HepG2 (cell line): ENCODE data around the gene MPV17L. TPM values are rescaled to one million over a fixed set of nuclear protein-coding genes. Genes with fewer than 3 reads are reported as not detected.

Source experiments
- FOXO1 ChIP-seq: sonication (generic); formaldehyde crosslinking; IDR thresholded peaks from 2 replicates; pipeline ENCODE4 v1.4.0; 2020; ENCODE audit warnings: missing genetic modification reagents
- FOXP1 ChIP-seq, 2 experiments: fragments of 450-650 bp in 1 of 2; IDR thresholded peaks; 2 replicates each; pipeline ENCODE4 v1.6.1; 2017 to 2018; ENCODE audit warnings: antibody characterized with exemption in 1 of 2
- MIER2 ChIP-seq: IDR thresholded peaks from 2 replicates; pipeline ENCODE4 v1.6.1; 2016; ENCODE audit warnings: missing biosample characterization, missing genetic modification reagents
- PHF5A ChIP-seq: IDR thresholded peaks from one replicate; pipeline ENCODE4 v1.6.1; 2018; ENCODE audit warnings: low read depth, missing genetic modification reagents; ENCODE audit not compliant: unreplicated experiment
- POGK ChIP-seq: sonication (generic); formaldehyde crosslinking; conservative IDR thresholded peaks from 2 replicates; pipeline ENCODE4 v1.8.0; 2022; ENCODE audit warnings: mild to moderate bottlenecking, moderate library complexity, missing genetic modification reagents
- POLR2A ChIP-seq, 2 experiments: IDR thresholded peaks; 2 replicates each; pipeline ENCODE4 v1.6.1; 2011; ENCODE audit warnings: low read depth in 2 of 2, low read length in 2 of 2, mild to moderate bottlenecking in 1 of 2, moderate library complexity in 1 of 2; ENCODE audit not compliant: insufficient read depth in 1 of 2
- ZBTB20 ChIP-seq: sonication (generic); formaldehyde crosslinking; IDR thresholded peaks from 2 replicates; pipeline ENCODE4 v1.8.1; 2023; ENCODE audit warnings: missing genetic modification reagents, low read depth, mild to moderate bottlenecking, borderline replicate concordance
- ZFX ChIP-seq: sonication (generic); formaldehyde crosslinking; IDR thresholded peaks from 2 replicates; pipeline ENCODE4 v1.4.0; 2020; ENCODE audit warnings: mild to moderate bottlenecking, low read depth, missing genetic modification reagents, moderate library complexity
- ZNF30 ChIP-seq: sonication (generic); formaldehyde crosslinking; IDR thresholded peaks from 2 replicates; pipeline ENCODE4 v1.5.0; 2020; ENCODE audit warnings: mild to moderate bottlenecking, missing genetic modification reagents
- ZNF512 ChIP-seq: sonication (generic); formaldehyde crosslinking; IDR thresholded peaks from 2 replicates; pipeline ENCODE4 v1.4.0; 2020; ENCODE audit warnings: mild to moderate bottlenecking, missing genetic modification reagents
- ZNF543 ChIP-seq: sonication (generic); formaldehyde crosslinking; IDR thresholded peaks from 2 replicates; pipeline ENCODE4 v1.4.0; 2020; ENCODE audit warnings: mild to moderate bottlenecking, missing genetic modification reagents
- ZNF614 ChIP-seq: IDR thresholded peaks from 2 replicates; pipeline ENCODE4 v1.6.1; 2018; ENCODE audit warnings: missing biosample characterization, missing genetic modification reagents, inconsistent platforms, borderline replicate concordance
- ZNF720 ChIP-seq: sonication (generic); formaldehyde crosslinking; IDR thresholded peaks from 2 replicates; pipeline ENCODE4 v1.4.0; 2020; ENCODE audit warnings: missing genetic modification reagents
- polyA plus RNA-seq, 8 experiments: library from polyadenylated mRNA; depleted of rRNA in 3 of 8; stranded (reverse) in 7 of 8; unstranded in 1 of 8; fragments of >200 nt; fragmentation: Illumina TruSeq in 4 of 8; extraction: Trizol in 4 of 8; gene quantifications; 2 replicates each; pipeline versions ENCODE4 v1.2.1 to v1.2.3, GENCODE V29; 2011 to 2016; ENCODE audit warnings: low read depth in 4 of 8, missing spikeins in 1 of 8, mixed read lengths in 1 of 8; ENCODE audit not compliant: insufficient read depth in 1 of 8
- total RNA-seq, 5 experiments: library from RNA; depleted of rRNA; stranded (reverse); fragments of >200 nt; fragmentation: Illumina TruSeq; extraction: Trizol; gene quantifications; 2 replicates each; pipeline ENCODE4 v1.2.3, GENCODE V29; 2016; ENCODE audit warnings: low read depth in 1 of 5
- TF ChIP-seq, protein P1 (sequence below), 2 experiments: sonication (generic) in 1 of 2; formaldehyde crosslinking in 1 of 2; IDR thresholded peaks; 2 replicates each; pipeline versions ENCODE4 v1.6.1 to v1.9.0; 2014 to 2022; ENCODE audit warnings: antibody characterized with exemption in 1 of 2, borderline replicate concordance in 1 of 2, inconsistent platforms in 1 of 2, low read depth in 1 of 2, missing genetic modification reagents in 1 of 2
- TF ChIP-seq, protein P2 (sequence below): sonication (generic); formaldehyde crosslinking; IDR thresholded peaks from 2 replicates; pipeline ENCODE4 v1.8.0; 2022; ENCODE audit warnings: mild to moderate bottlenecking, missing genetic modification reagents; ENCODE audit not compliant: insufficient replicate concordance

Gene MPV17L
- total and polyA plus RNA-seq, 2 of the 13 experiments (the other 11 are each of a cell fraction or from before 2014, with no cell fraction given): 34.7 to 63.8 TPM

GRCh38 chr16:15398618-15399316 is 3.2 kb downstream of the MPV17L start (continued):
- TF ChIP-seq ZNF720 (CRISPR knock-in tag) (no peak), ZNF512 (CRISPR knock-in tag) (peak; percentile 82), POLR2A (IDR thresholded peaks at IDR 0.05; ENCODE audit: insufficient read depth in 1 of 2, low read depth in 2 of 2, low read length in 2 of 2) (peak in 1 of 2 experiments; percentile 44; a peak in 3 of 4 replicates), POGK (peak; percentile 48; the same call in 1 of the 2 replicates), MIER2 (CRISPR knock-in tag) (peak; percentile 43; the same call in 1 of the 2 replicates), ZNF543 (CRISPR knock-in tag) (peak; percentile 73; the same call in 1 of the 2 replicates), ZFX (CRISPR knock-in tag) (peak; percentile 37; the same call in 1 of the 2 replicates), FOXP1 (IDR thresholded peaks at IDR 0.05) (no peak), FOXP1 (CRISPR knock-in tag; IDR thresholded peaks at IDR 0.05) (peak; percentile 63; the same call in 1 of the 2 replicates), ZNF614 (peak; percentile 93), ZNF30 (CRISPR knock-in tag) (0 out of 2 replicates have a peak, but pooled peaks have one; percentile 38), PHF5A (CRISPR knock-in tag) (peak; percentile 93), ZBTB20 (CRISPR knock-in tag) (peak; percentile 83; the same call in 1 of the 2 replicates), FOXO1 (peak; percentile 67; the same call in 1 of the 2 replicates)
- TF ChIP-seq, protein P1, sequence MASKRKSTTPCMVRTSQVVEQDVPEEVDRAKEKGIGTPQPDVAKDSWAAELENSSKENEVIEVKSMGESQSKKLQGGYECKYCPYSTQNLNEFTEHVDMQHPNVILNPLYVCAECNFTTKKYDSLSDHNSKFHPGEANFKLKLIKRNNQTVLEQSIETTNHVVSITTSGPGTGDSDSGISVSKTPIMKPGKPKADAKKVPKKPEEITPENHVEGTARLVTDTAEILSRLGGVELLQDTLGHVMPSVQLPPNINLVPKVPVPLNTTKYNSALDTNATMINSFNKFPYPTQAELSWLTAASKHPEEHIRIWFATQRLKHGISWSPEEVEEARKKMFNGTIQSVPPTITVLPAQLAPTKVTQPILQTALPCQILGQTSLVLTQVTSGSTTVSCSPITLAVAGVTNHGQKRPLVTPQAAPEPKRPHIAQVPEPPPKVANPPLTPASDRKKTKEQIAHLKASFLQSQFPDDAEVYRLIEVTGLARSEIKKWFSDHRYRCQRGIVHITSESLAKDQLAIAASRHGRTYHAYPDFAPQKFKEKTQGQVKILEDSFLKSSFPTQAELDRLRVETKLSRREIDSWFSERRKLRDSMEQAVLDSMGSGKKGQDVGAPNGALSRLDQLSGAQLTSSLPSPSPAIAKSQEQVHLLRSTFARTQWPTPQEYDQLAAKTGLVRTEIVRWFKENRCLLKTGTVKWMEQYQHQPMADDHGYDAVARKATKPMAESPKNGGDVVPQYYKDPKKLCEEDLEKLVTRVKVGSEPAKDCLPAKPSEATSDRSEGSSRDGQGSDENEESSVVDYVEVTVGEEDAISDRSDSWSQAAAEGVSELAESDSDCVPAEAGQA (IDR thresholded peaks at IDR 0.05; ENCODE audit: low read depth): peak; percentile 59; the same call in 1 of the 2 replicates
- TF ChIP-seq, protein P1 (CRISPR knock-in tag; IDR thresholded peaks at IDR 0.05; ENCODE audit: borderline replicate concordance): no peak
- TF ChIP-seq, protein P2, sequence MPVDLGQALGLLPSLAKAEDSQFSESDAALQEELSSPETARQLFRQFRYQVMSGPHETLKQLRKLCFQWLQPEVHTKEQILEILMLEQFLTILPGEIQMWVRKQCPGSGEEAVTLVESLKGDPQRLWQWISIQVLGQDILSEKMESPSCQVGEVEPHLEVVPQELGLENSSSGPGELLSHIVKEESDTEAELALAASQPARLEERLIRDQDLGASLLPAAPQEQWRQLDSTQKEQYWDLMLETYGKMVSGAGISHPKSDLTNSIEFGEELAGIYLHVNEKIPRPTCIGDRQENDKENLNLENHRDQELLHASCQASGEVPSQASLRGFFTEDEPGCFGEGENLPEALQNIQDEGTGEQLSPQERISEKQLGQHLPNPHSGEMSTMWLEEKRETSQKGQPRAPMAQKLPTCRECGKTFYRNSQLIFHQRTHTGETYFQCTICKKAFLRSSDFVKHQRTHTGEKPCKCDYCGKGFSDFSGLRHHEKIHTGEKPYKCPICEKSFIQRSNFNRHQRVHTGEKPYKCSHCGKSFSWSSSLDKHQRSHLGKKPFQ (CRISPR knock-in tag): peak; percentile 46
